Transverse colon (tissue), 4 donors: Measurements from ENCODE around the gene MRPS31.

Experiments
- POLR2A ChIP-seq: fragments of 450-650 bp; IDR thresholded peaks from one replicate; pipeline ENCODE4 v1.6.1; 2016; ENCODE audit warnings: antibody characterized with exemption, mild to moderate bottlenecking, moderate library complexity
- POLR2AphosphoS5 ChIP-seq, 3 donors: sonication (generic); formaldehyde crosslinking; IDR thresholded peaks; one replicate each; pipeline ENCODE4 v1.6.1; 2016; ENCODE audit warnings: antibody characterized with exemption in 3 of 3
- TF ChIP-seq, protein P1 (sequence below), 5 experiments: fragments of 200-600 bp in 3 of 5; fragments of 450-650 bp in 2 of 5; sonication (generic) in 3 of 5; IDR thresholded peaks; 1 replicate in 2 of 5; 2 replicates in 3 of 5; pipeline ENCODE4 v1.5.1; 2016 to 2017; ENCODE audit warnings: antibody characterized with exemption in 5 of 5, inconsistent platforms in 3 of 5, mild to moderate bottlenecking in 2 of 5, moderate library complexity in 1 of 5

DNA sequence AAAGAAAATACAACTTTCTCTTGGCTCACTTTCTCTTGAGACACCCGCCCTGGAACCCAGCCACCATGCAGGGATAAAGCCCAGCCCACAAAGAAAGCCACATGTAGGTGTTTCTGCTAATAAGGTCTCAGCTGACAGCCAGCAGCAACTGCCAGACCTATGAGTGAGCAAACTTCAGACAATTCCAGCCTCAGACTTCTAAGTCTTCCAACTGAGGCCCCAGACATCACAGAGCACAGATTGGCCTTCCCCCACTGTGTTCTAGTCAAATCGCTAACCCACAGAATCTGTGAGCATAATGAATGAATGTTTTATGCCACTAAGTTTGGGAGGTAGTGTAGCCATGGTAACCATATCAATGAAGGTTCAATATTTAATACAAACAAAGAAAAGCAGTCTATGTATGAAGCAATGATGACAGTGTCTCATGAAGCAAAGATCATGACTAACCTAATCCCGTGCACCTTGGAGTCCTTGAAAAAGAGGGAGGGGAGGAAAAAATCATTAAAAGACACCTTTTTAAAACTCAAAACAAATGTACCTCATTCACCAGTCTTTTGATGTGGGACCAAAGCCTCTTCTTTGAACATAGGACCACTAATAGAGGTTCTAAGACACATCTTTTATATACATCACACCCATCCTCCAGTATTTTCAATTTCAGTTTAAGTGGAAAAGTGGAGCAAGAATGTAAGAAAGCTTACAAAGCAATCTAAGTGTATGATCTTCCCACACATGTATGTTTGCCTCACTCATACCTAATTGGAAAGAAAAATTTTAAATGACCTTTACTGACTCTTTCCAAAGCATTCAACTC is 6.2 kb downstream of the MRPS31 start:
- TF ChIP-seq, protein P1, sequence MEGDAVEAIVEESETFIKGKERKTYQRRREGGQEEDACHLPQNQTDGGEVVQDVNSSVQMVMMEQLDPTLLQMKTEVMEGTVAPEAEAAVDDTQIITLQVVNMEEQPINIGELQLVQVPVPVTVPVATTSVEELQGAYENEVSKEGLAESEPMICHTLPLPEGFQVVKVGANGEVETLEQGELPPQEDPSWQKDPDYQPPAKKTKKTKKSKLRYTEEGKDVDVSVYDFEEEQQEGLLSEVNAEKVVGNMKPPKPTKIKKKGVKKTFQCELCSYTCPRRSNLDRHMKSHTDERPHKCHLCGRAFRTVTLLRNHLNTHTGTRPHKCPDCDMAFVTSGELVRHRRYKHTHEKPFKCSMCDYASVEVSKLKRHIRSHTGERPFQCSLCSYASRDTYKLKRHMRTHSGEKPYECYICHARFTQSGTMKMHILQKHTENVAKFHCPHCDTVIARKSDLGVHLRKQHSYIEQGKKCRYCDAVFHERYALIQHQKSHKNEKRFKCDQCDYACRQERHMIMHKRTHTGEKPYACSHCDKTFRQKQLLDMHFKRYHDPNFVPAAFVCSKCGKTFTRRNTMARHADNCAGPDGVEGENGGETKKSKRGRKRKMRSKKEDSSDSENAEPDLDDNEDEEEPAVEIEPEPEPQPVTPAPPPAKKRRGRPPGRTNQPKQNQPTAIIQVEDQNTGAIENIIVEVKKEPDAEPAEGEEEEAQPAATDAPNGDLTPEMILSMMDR (IDR thresholded peaks at IDR 0.05) = no peak
- TF ChIP-seq POLR2A (no peak), POLR2AphosphoS5 (IDR thresholded peaks at IDR 0.05) (no peak)
